H9 (cell line): ENCODE data around the gene CEP41. TPM values are rescaled to one million over a fixed set of nuclear protein-coding genes. Genes with fewer than 3 reads are reported as not detected.

Experiments
- DNase-seq: peaks from one replicate; pipeline ENCODE4 v3.0.0-alpha.2; 2017
- H2AFZ ChIP-seq: one replicate; pipeline ENCODE4 v1.6.1; 2013; ENCODE audit warnings: mild to moderate bottlenecking, low read length, control low read depth, moderate library complexity
- H2AK5ac ChIP-seq: 2 replicates; pipeline ENCODE4 v1.6.1; 2013; ENCODE audit warnings: low read length, control low read depth, mixed read lengths; ENCODE audit not compliant: insufficient read length
- H2BK120ac ChIP-seq: one replicate; pipeline ENCODE4 v1.6.1; 2013; ENCODE audit warnings: low read depth, mild to moderate bottlenecking, low read length, control low read depth, inconsistent platforms; ENCODE audit not compliant: poor library complexity, severe bottlenecking
- H2BK12ac ChIP-seq: 2 replicates; pipeline ENCODE4 v1.6.1; 2013; ENCODE audit warnings: low read length, control low read depth, mixed read lengths, low read depth; ENCODE audit not compliant: insufficient read length
- H2BK15ac ChIP-seq: 2 replicates; pipeline ENCODE4 v1.6.1; 2013; ENCODE audit warnings: low read depth, low read length, control low read depth
- H2BK20ac ChIP-seq: one replicate; pipeline ENCODE4 v1.6.1; 2013; ENCODE audit warnings: low read depth, mild to moderate bottlenecking, low read length, control low read depth, inconsistent platforms; ENCODE audit not compliant: poor library complexity, severe bottlenecking
- H2BK5ac ChIP-seq: 2 replicates; pipeline ENCODE4 v1.6.1; 2013; ENCODE audit warnings: low read length, control low read depth, mixed read lengths; ENCODE audit not compliant: insufficient read length
- H3K14ac ChIP-seq: 2 replicates; pipeline ENCODE4 v1.6.1; 2013; ENCODE audit warnings: low read length, control low read depth; ENCODE audit not compliant: insufficient read depth
- H3K18ac ChIP-seq: 2 replicates; pipeline ENCODE4 v1.6.1; 2013; ENCODE audit warnings: low read depth, mild to moderate bottlenecking, mixed read lengths, low read length, control low read depth; ENCODE audit not compliant: insufficient read length
- H3K23ac ChIP-seq: 2 replicates; pipeline ENCODE4 v1.6.1; 2013; ENCODE audit warnings: low read length, control low read depth, mixed read lengths, low read depth; ENCODE audit not compliant: insufficient read length
- H3K23me2 ChIP-seq: 2 replicates; pipeline ENCODE4 v1.6.1; 2013; ENCODE audit warnings: low read depth, mild to moderate bottlenecking, mixed read lengths, low read length, control low read depth; ENCODE audit not compliant: insufficient read length, poor library complexity, severe bottlenecking
- H3K27ac ChIP-seq: 2 replicates; pipeline ENCODE4 v1.5.1; 2013; ENCODE audit warnings: low read length, control low read depth, mixed read lengths, low read depth; ENCODE audit not compliant: insufficient read length
- H3K27me3 ChIP-seq: 2 replicates; pipeline ENCODE4 v1.6.1; 2013; ENCODE audit warnings: low read length, control low read depth, inconsistent platforms; ENCODE audit not compliant: insufficient read depth
- H3K4ac ChIP-seq: 2 replicates; pipeline ENCODE4 v1.6.1; 2013; ENCODE audit warnings: low read depth, mild to moderate bottlenecking, control low read depth, inconsistent platforms, low read length, moderate library complexity
- H3K4me1 ChIP-seq: 2 replicates; pipeline ENCODE4 v1.6.1; 2013; ENCODE audit warnings: low read length, control low read depth, inconsistent platforms; ENCODE audit not compliant: insufficient read depth
- H3K4me2 ChIP-seq: 2 replicates; pipeline ENCODE4 v1.6.1; 2013; ENCODE audit warnings: low read length, control low read depth, mixed read lengths; ENCODE audit not compliant: insufficient read length, insufficient read depth
- H3K56ac ChIP-seq: 2 replicates; pipeline ENCODE4 v1.6.1; 2013; ENCODE audit warnings: low read depth, mild to moderate bottlenecking, mixed read lengths, low read length, control low read depth; ENCODE audit not compliant: insufficient read length
- H3K79me1 ChIP-seq: 2 replicates; pipeline ENCODE4 v1.6.1; 2013; ENCODE audit warnings: low read depth, mild to moderate bottlenecking, moderate library complexity, low read length, control low read depth, inconsistent platforms; ENCODE audit not compliant: insufficient read depth, poor library complexity, severe bottlenecking
- H3K79me2 ChIP-seq: 2 replicates; pipeline ENCODE4 v1.6.1; 2013; ENCODE audit warnings: low read length, control low read depth, inconsistent platforms; ENCODE audit not compliant: insufficient read depth
- H3K9ac ChIP-seq: 2 replicates; pipeline ENCODE4 v1.6.1; 2013; ENCODE audit warnings: low read length, control low read depth, mixed read lengths; ENCODE audit not compliant: insufficient read length; ENCODE audit errors: extremely low read depth
- H3K9me3 ChIP-seq: one replicate; pipeline ENCODE4 v1.6.1; 2013; ENCODE audit warnings: low read depth, low read length, inconsistent platforms; ENCODE audit not compliant: control insufficient read depth
- H3T11ph ChIP-seq: one replicate; pipeline ENCODE4 v1.6.1; 2013; ENCODE audit warnings: mild to moderate bottlenecking, low read length, control low read depth, inconsistent platforms
- H4K20me1 ChIP-seq: one replicate; pipeline ENCODE4 v1.6.1; 2013; ENCODE audit not compliant: control insufficient read depth, insufficient read length, insufficient read depth
- H4K5ac ChIP-seq: 2 replicates; pipeline ENCODE4 v1.6.1; 2013; ENCODE audit warnings: low read depth, mild to moderate bottlenecking, mixed read lengths, low read length, control low read depth; ENCODE audit not compliant: insufficient read length
- H4K8ac ChIP-seq: replicated peaks from 2 replicates; pipeline ENCODE4 v1.6.1; 2013; ENCODE audit warnings: low read length, control low read depth, mixed read lengths, low read depth; ENCODE audit not compliant: insufficient read length
- H4K91ac ChIP-seq: 2 replicates; pipeline ENCODE4 v1.6.1; 2013; ENCODE audit warnings: low read depth, mild to moderate bottlenecking, moderate library complexity, mixed read lengths, low read length, control low read depth; ENCODE audit not compliant: insufficient read length
- H3K27ac Mint-ChIP-seq, 3 experiments: 2 replicates in 2 of 3; 3 replicates in 1 of 3; pipeline ENCODE4 v1.8.0; 2020 to 2021; ENCODE audit warnings: mixed read lengths in 3 of 3, mild to moderate bottlenecking in 1 of 3, moderate library complexity in 1 of 3
- H3K27me3 Mint-ChIP-seq: 2 replicates; pipeline ENCODE4 v1.8.0; 2021; ENCODE audit warnings: low read depth, mild to moderate bottlenecking, moderate library complexity, mixed read lengths
- H3K36me3 Mint-ChIP-seq, 3 experiments: 2 replicates in 2 of 3; 3 replicates in 1 of 3; pipeline ENCODE4 v1.8.0; 2020 to 2021; ENCODE audit warnings: low read depth in 3 of 3, mixed read lengths in 3 of 3; ENCODE audit not compliant: insufficient read depth in 1 of 3
- H3K4me1 Mint-ChIP-seq, 2 experiments: 2 replicates each; pipeline ENCODE4 v1.8.0; 2020; ENCODE audit warnings: mixed read lengths in 2 of 2
- H3K4me3 Mint-ChIP-seq, 2 experiments: 2 replicates in 1 of 2; 3 replicates in 1 of 2; pipeline ENCODE4 v1.8.0; 2020 to 2021; ENCODE audit warnings: mild to moderate bottlenecking in 2 of 2, mixed read lengths in 2 of 2, moderate library complexity in 1 of 2
- H3K9me3 Mint-ChIP-seq, 2 experiments: 2 replicates in 1 of 2; 3 replicates in 1 of 2; pipeline ENCODE4 v1.8.0; 2020; ENCODE audit warnings: mild to moderate bottlenecking in 2 of 2, mixed read lengths in 2 of 2, moderate library complexity in 1 of 2
- CTCF ChIP-seq: fragments of 200-600 bp; sonication (generic); conservative IDR thresholded peaks from 3 replicates; pipeline ENCODE4 v1.8.0; 2021; ENCODE audit warnings: antibody characterized with exemption, mild to moderate bottlenecking
- WGBS: extraction: QIAGEN DNeasy Blood & Tissue Kit; methylation state at CpG from one replicate; pipeline ENCODE4 v1.1.7; 2013; ENCODE audit warnings: missing lambda C conversion rate, low lambda C conversion rate, mixed read lengths; ENCODE audit not compliant: insufficient read length; ENCODE audit errors: extremely low coverage; 5-methylcytosine and 5-hydroxymethylcytosine counted together
- total RNA-seq: library from RNA; stranded (reverse); gene quantifications from 2 replicates; pipeline ENCODE4 v1.2.1, GENCODE V29; 2021

CEP41 gene
- total RNA-seq, 1 experiment from 2014 or later: 9.7 TPM

DNA sequence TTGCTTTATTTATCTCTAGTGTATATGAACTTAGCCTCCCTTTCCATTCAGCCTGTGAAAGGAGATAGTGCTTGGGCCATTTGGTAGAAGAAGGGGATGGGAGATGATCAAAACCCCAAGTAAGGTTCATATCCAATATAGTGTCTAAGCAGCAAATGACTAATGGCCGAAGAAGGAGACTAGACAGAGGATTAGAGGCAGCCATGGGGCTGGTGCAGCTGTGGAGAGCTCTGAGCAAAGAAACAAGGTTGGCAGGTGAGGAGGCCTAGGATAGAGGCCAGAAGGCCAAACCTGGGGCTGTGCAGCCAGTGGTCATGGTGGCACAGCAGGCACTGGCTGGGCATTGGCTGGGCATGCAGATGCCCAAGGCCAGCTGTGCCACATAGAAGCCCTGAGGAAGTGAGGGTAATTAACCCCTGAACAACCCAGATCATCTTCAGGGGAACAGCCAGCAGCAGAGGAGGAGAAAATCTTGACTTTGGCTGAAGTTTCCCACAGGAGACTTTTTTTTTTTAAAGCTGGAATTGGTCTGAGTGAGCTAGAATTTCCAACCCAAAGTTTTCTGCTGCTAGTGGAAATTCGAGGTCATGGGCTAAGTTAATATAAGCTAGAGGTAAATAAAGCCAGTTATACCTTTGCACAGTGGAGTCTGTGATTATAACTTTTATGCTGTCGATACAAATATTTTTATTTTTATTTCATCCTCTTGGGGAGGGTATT is 70.8 kb downstream of the CEP41 start:
- H4K5ac ChIP-seq: no peak overlapping the region
- Mint-ChIP-seq H3K27me3 (no peaks in the 10 kb centered on the region), H3K4me1 (peaks cover 25 to 33% of the 10 kb centered on the region in 2 experiments), H3K36me3 (peaks cover 0 to 4% (median 0%) of the 10 kb centered on the region in 3 experiments; a peak in 3 of 7 replicates), H3K4me3 (no peak overlapping the region; a peak in 1 of 5 replicates), H3K9me3 (peaks cover 3 to 5% of the 10 kb centered on the region in 2 experiments; a peak in 3 of 5 replicates), H3K27ac (no peak overlapping the region; a peak in 1 of 7 replicates)
- H3K18ac ChIP-seq: no peak overlapping the region
- no peak overlapping the region for H4K8ac ChIP-seq
- no peaks in the 10 kb centered on the region for H3K79me1 ChIP-seq
- H2BK5ac ChIP-seq: no peak overlapping the region
- H2AK5ac ChIP-seq: no peak overlapping the region
- no peak overlapping the region for H2AFZ ChIP-seq
- no peaks in the 10 kb centered on the region for H3K9me3 ChIP-seq
- H3T11ph ChIP-seq: no peak overlapping the region
- H2BK15ac ChIP-seq: no peak overlapping the region
- H3K9ac ChIP-seq: no peak overlapping the region
- no peak overlapping the region for H3K56ac ChIP-seq
- no peak for DNase-seq
- no peaks in the 10 kb centered on the region for H3K27me3 ChIP-seq
- no peaks in the 10 kb centered on the region; the same call in 1 of the 2 replicates for H3K4me1 ChIP-seq
- WGBS: no CpG with 5 or more reads among the region's 3 CpGs
- H3K79me2 ChIP-seq: no peaks in the 10 kb centered on the region
- no peak overlapping the region for H3K4ac ChIP-seq
- no peak overlapping the region for H3K14ac ChIP-seq
- no peaks in the 10 kb centered on the region for H4K20me1 ChIP-seq
- no peak overlapping the region for H3K4me2 ChIP-seq
- H4K91ac ChIP-seq: no peak overlapping the region
- H2BK120ac ChIP-seq: no peak overlapping the region
- no peak overlapping the region for H2BK20ac ChIP-seq
- no peak overlapping the region for H3K23ac ChIP-seq
- no peaks in the 10 kb centered on the region for H3K23me2 ChIP-seq
- no peak for TF ChIP-seq CTCF
- H3K27ac ChIP-seq: no peak overlapping the region
- no peak overlapping the region for H2BK12ac ChIP-seq
